ENCODE measurements around the gene TINAGL1.

DNA sequence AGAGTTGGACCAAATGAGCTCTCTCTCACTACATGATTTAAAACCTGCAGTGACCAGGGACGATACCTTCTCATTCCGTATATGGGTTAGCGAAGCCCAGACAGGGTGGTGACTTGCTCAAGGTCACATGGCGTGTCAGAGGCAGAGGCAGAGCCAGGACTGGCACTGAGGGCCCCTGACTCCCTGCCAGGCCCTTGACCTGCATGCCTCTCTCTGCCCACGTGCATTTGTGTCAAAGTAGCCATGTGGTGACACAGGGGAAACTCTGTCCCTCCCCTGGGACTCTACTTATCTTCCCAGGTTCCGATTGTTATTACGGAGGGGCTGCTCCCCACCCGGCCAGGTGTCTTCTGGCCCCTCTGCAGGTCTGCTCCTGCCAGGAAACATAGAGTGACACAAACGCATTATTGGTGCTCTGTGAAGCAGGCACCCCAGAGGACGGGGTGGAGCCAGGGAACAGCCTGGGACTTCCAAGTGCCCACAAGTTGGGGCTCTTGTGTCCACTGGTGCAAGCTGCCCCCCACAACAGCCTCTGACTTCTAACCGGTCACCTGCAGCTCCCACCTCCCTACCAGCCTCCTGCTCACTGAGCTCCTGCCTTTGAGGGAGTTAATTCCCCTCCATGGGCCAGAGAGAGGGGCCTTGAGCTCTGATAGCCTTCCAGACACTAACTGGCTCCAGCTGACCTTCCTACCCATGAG is 7.3 kb upstream of the TINAGL1 start:
- no peak for TF ChIP-seq POLR2A (IDR thresholded peaks at IDR 0.05)
- TF ChIP-seq, protein P1, sequence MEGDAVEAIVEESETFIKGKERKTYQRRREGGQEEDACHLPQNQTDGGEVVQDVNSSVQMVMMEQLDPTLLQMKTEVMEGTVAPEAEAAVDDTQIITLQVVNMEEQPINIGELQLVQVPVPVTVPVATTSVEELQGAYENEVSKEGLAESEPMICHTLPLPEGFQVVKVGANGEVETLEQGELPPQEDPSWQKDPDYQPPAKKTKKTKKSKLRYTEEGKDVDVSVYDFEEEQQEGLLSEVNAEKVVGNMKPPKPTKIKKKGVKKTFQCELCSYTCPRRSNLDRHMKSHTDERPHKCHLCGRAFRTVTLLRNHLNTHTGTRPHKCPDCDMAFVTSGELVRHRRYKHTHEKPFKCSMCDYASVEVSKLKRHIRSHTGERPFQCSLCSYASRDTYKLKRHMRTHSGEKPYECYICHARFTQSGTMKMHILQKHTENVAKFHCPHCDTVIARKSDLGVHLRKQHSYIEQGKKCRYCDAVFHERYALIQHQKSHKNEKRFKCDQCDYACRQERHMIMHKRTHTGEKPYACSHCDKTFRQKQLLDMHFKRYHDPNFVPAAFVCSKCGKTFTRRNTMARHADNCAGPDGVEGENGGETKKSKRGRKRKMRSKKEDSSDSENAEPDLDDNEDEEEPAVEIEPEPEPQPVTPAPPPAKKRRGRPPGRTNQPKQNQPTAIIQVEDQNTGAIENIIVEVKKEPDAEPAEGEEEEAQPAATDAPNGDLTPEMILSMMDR (IDR thresholded peaks at IDR 0.05) = no peak

All from right lobe of liver (tissue), 4 donors.